CD14-positive monocyte (primary cell): ENCODE measurements around the gene CSMD2. TPM values are rescaled to one million over a fixed set of nuclear protein-coding genes. Genes with fewer than 3 reads are reported as not detected.

Experiments
- DNase-seq, 3 donors: peaks; one replicate each; pipeline ENCODE4 v3.0.0-alpha.2; 2011 to 2022
- H2AFZ ChIP-seq: 2 replicates; pipeline ENCODE4 v1.6.0; 2012; ENCODE audit warnings: mild to moderate bottlenecking, low read depth, low read length, inconsistent platforms; ENCODE audit not compliant: insufficient read depth, poor library complexity, severe bottlenecking
- H3K27ac ChIP-seq, 2 donors: 1 replicate in 1 of 2; 2 replicates in 1 of 2; pipeline ENCODE4 v1.5.1; 2012 to 2013; ENCODE audit warnings: low read length in 2 of 2, control low read depth in 1 of 2, inconsistent platforms in 1 of 2, low read depth in 1 of 2, mild to moderate bottlenecking in 1 of 2
- H3K27me3 ChIP-seq, 2 donors: one replicate each; pipeline versions ENCODE4 v1.6.0 to v1.6.1; 2011 to 2013; ENCODE audit warnings: low read length in 2 of 2; ENCODE audit not compliant: control insufficient read depth in 2 of 2, insufficient read depth in 2 of 2
- H3K36me3 ChIP-seq, 2 donors: replicated peaks in 1 of 2; 1 replicate in 1 of 2; 2 replicates in 1 of 2; pipeline versions ENCODE4 v1.5.1 to v1.6.1; 2012 to 2013; ENCODE audit warnings: low read length in 2 of 2, control low read depth in 1 of 2, inconsistent platforms in 1 of 2, mild to moderate bottlenecking in 1 of 2; ENCODE audit not compliant: insufficient read depth in 2 of 2, control insufficient read depth in 1 of 2
- H3K4me1 ChIP-seq, 2 donors: 1 replicate in 1 of 2; 2 replicates in 1 of 2; pipeline versions ENCODE4 v1.5.1 to v1.6.1; 2012 to 2013; ENCODE audit warnings: low read length in 2 of 2, control low read depth in 1 of 2, inconsistent platforms in 1 of 2, mild to moderate bottlenecking in 1 of 2, moderate library complexity in 1 of 2; ENCODE audit not compliant: insufficient read depth in 2 of 2, control insufficient read depth in 1 of 2
- H3K4me2 ChIP-seq: replicated peaks from 2 replicates; pipeline ENCODE3; 2012; ENCODE audit warnings: low read length, moderate library complexity, mild to moderate bottlenecking; ENCODE audit not compliant: poor library complexity, severe bottlenecking; ENCODE audit errors: extremely low read depth
- H3K4me3 ChIP-seq, 3 experiments: fragments of 200-600 bp in 1 of 3; sonication (generic) in 1 of 3; replicated peaks in 1 of 3; 1 replicate in 2 of 3; 2 replicates in 1 of 3; pipeline ENCODE4 v1.5.1; 2011 to 2013; ENCODE audit warnings: low read length in 3 of 3, mild to moderate bottlenecking in 3 of 3, control low read depth in 2 of 3, low read depth in 2 of 3, inconsistent platforms in 1 of 3, moderate library complexity in 1 of 3
- H3K79me2 ChIP-seq: 2 replicates; pipeline ENCODE4 v1.6.0; 2012; ENCODE audit warnings: mild to moderate bottlenecking, control low read depth, inconsistent platforms, low read length, moderate library complexity; ENCODE audit not compliant: insufficient read depth
- H3K9ac ChIP-seq: 2 replicates; pipeline ENCODE4 v1.6.0; 2017; ENCODE audit warnings: low read length, mild to moderate bottlenecking; ENCODE audit not compliant: insufficient read depth, poor library complexity, severe bottlenecking
- H3K9me3 ChIP-seq, 2 donors: replicated peaks in 1 of 2; 1 replicate in 1 of 2; 2 replicates in 1 of 2; pipeline versions ENCODE4 v1.5.1 to v1.6.1; 2012 to 2013; ENCODE audit warnings: low read length in 2 of 2, control low read depth in 1 of 2; ENCODE audit not compliant: control insufficient read depth in 1 of 2, insufficient read depth in 1 of 2
- H4K20me1 ChIP-seq: 2 replicates; pipeline ENCODE4 v1.6.0; 2012; ENCODE audit warnings: mild to moderate bottlenecking, low read length, control low read depth, moderate library complexity; ENCODE audit not compliant: insufficient read depth
- H3K27ac Mint-ChIP-seq, 7 donors: one replicate each; pipeline ENCODE4 v1.8.0; 2020; ENCODE audit warnings: mild to moderate bottlenecking in 7 of 7, mixed read lengths in 7 of 7, moderate library complexity in 6 of 7, inconsistent platforms in 2 of 7
- H3K27me3 Mint-ChIP-seq, 3 donors: one replicate each; pipeline ENCODE4 v1.8.0; 2021 to 2022; ENCODE audit warnings: low read depth in 3 of 3, mild to moderate bottlenecking in 3 of 3, mixed read lengths in 3 of 3, moderate library complexity in 3 of 3, inconsistent platforms in 1 of 3
- H3K36me3 Mint-ChIP-seq, 2 donors: one replicate each; pipeline ENCODE4 v1.8.0; 2020; ENCODE audit warnings: mixed read lengths in 2 of 2, inconsistent platforms in 1 of 2, mild to moderate bottlenecking in 1 of 2
- H3K4me1 Mint-ChIP-seq: one replicate; pipeline ENCODE4 v1.8.0; 2020; ENCODE audit warnings: mild to moderate bottlenecking, mixed read lengths
- H3K4me3 Mint-ChIP-seq, 2 donors: one replicate each; pipeline ENCODE4 v1.8.0; 2020; ENCODE audit warnings: mild to moderate bottlenecking in 2 of 2, mixed read lengths in 2 of 2, moderate library complexity in 1 of 2
- H3K9me3 Mint-ChIP-seq, 7 donors: one replicate each; pipeline ENCODE4 v1.8.0; 2020 to 2022; ENCODE audit warnings: mixed read lengths in 7 of 7, mild to moderate bottlenecking in 6 of 7, moderate library complexity in 6 of 7, inconsistent platforms in 2 of 7
- CTCF ChIP-seq: fragments of 200-600 bp; IDR thresholded peaks from one replicate; pipeline ENCODE4 v1.8.0; 2022; ENCODE audit warnings: antibody characterized with exemption, mild to moderate bottlenecking
- WGBS: methylation state at CpG from one replicate; pipeline ENCODE4 v1.1.5; 2013; ENCODE audit warnings: missing lambda C conversion rate; ENCODE audit not compliant: insufficient coverage; 5-methylcytosine and 5-hydroxymethylcytosine counted together
- intact Hi-C, 2 donors: fragments of 100-400 bp; cut with micrococcal nuclease; formaldehyde crosslinking; loops; one replicate each; pipeline versions ENCODE4 v1.15.0 to v1.15.1; 2023
- polyA plus RNA-seq, 3 donors: library from polyadenylated mRNA; depleted of rRNA in 1 of 3; unstranded in 2 of 3; stranded (reverse) in 1 of 3; fragments of 300-500 nt in 2 of 3; fragments of >200 nt in 1 of 3; fragmentation: Illumina TruSeq in 2 of 3; gene quantifications; 1 replicate in 2 of 3; 2 replicates in 1 of 3; pipeline ENCODE4 v1.2.3, GENCODE V29; 2012 to 2021

CSMD2 gene
- polyA plus RNA-seq, 3 donors: 0.04 TPM; not detected in 2

- Mint-ChIP-seq H3K36me3 (no peaks in the 10 kb centered on the region), H3K27ac (no peak overlapping the region), H3K4me1 (no peaks in the 10 kb centered on the region), H3K9me3 (peaks cover 0 to 4% (median 0%) of the 10 kb centered on the region in 7 donors), H3K27me3 (peaks cover 3 to 12% (median 5%) of the 10 kb centered on the region in 3 donors), H3K4me3 (no peak overlapping the region)
- H3K4me3 ChIP-seq: no peak overlapping the region
- DNase-seq: no peak
- H3K4me2 ChIP-seq: no peak overlapping the region
- no peaks in the 10 kb centered on the region for H3K4me1 ChIP-seq
- intact Hi-C loops: no loop called here
- H3K36me3 ChIP-seq: no peaks in the 10 kb centered on the region
- H4K20me1 ChIP-seq: no peaks in the 10 kb centered on the region
- no peak overlapping the region for H2AFZ ChIP-seq
- no peaks in the 10 kb centered on the region for H3K27me3 ChIP-seq
- TF ChIP-seq CTCF: no peak
- H3K9me3 ChIP-seq: no peaks in the 10 kb centered on the region
- no CpG with 5 or more reads among the region's 3 CpGs for WGBS
- H3K27ac ChIP-seq: no peak overlapping the region
- no peaks in the 10 kb centered on the region for H3K79me2 ChIP-seq
- H3K9ac ChIP-seq: no peak overlapping the region
These were observed 461.6 kb downstream of the CSMD2 start for GRCh38 chr1:33703464-33703863.

- Histone ChIP-seq H4K20me1 (no peaks in the 10 kb centered on the region), H3K4me1 (no peaks in the 10 kb centered on the region), H3K36me3 (no peaks in the 10 kb centered on the region), H3K79me2 (no peaks in the 10 kb centered on the region), H3K4me2 (no peak overlapping the region), H3K27me3 (no peaks in the 10 kb centered on the region), H3K27ac (no peak overlapping the region), H3K9me3 (peaks cover 0 to 15% of the 10 kb centered on the region in 2 donors), H3K4me3 (no peak overlapping the region), H2AFZ (no peak overlapping the region), H3K9ac (no peak overlapping the region)
- Mint-ChIP-seq H3K27me3 (peaks cover 5 to 10% (median 6%) of the 10 kb centered on the region in 3 donors), H3K27ac (no peak overlapping the region), H3K36me3 (no peaks in the 10 kb centered on the region), H3K4me1 (no peaks in the 10 kb centered on the region), H3K9me3 (peaks cover 4 to 15% (median 9%) of the 10 kb centered on the region in 7 donors), H3K4me3 (no peak overlapping the region)
- TF ChIP-seq CTCF: no peak
- WGBS: 92% methylated on average over 4 of the region's 14 CpGs
- intact Hi-C loops: no loop called here
- no peak for DNase-seq
These were observed 466.5 kb downstream of the CSMD2 start for GRCh38 chr1:33698361-33699035.
